Measurements from ENCODE around the gene RSPRY1. TPM values are rescaled to one million over a fixed set of nuclear protein-coding genes. Genes with fewer than 3 reads are reported as not detected.
"Not testable (repeated sequence)": the region's sequence is repeated elsewhere in the genome, so short reads cannot be mapped to it uniquely, and the experiment has no call there.

Gene RSPRY1
- total RNA-seq, 1 donor from 2014 or later, result 34.9 TPM

- ATAC-seq, result peak; percentile 3 to 15
- Histone ChIP-seq H3K27me3 (ENCODE audit: low read depth) (no peaks in the 10 kb centered on the region), H3K9me3 (no peaks in the 10 kb centered on the region), H3K4me1 (peaks cover 36% of the 10 kb centered on the region), H3K27ac (peak overlapping the region; percentile 91), H3K4me3 (peak overlapping the region; percentile 93), H3K36me3 (no peaks in the 10 kb centered on the region)
- DNase-seq, result no peak
- intact Hi-C loops (cut with DNase I), result no loop called here
- no peak for TF ChIP-seq CTCF (IDR thresholded peaks at IDR 0.05)
Measured at GRCh38 chr16:57186872-57187854, 1.0 kb downstream of the RSPRY1 start.

GRCh38 chr16:57187902-57188710 is 2.0 kb downstream of the RSPRY1 start:
- ATAC-seq; H3K36me3 ChIP-seq; intact Hi-C loops (cut with DNase I); H3K27me3 ChIP-seq (ENCODE audit: low read depth); H3K9me3 ChIP-seq; DNase-seq: not testable (repeated sequence)
- Histone ChIP-seq H3K27ac (peak overlapping the region; percentile 91), H3K4me1 (peaks cover 39% of the 10 kb centered on the region), H3K4me3 (peak overlapping the region; percentile 93)

GRCh38 chr16:57188711-57189002 is 2.5 kb downstream of the RSPRY1 start:
- ATAC-seq, result no peak
- DNase-seq, result no peak
- Histone ChIP-seq H3K27me3 (ENCODE audit: low read depth) (no peaks in the 10 kb centered on the region), H3K27ac (no peak overlapping the region), H3K36me3 (no peaks in the 10 kb centered on the region), H3K9me3 (no peaks in the 10 kb centered on the region), H3K4me3 (no peak overlapping the region), H3K4me1 (peaks cover 45% of the 10 kb centered on the region)
- intact Hi-C loops (cut with DNase I), result no loop called here
- no peak for TF ChIP-seq CTCF (IDR thresholded peaks at IDR 0.05)

GRCh38 chr16:57189527-57189926 is 3.4 kb downstream of the RSPRY1 start:
- H3K4me3 ChIP-seq; DNase-seq; H3K9me3 ChIP-seq; H3K27ac ChIP-seq; H3K27me3 ChIP-seq (ENCODE audit: low read depth); ATAC-seq; intact Hi-C loops (cut with DNase I); H3K36me3 ChIP-seq: not testable (repeated sequence)
- H3K4me1 ChIP-seq, result peaks cover 49% of the 10 kb centered on the region

- no peak for TF ChIP-seq CTCF (IDR thresholded peaks at IDR 0.05)
- no peaks in the 10 kb centered on the region for H3K36me3 ChIP-seq
- H3K4me1 ChIP-seq, result peaks cover 46% of the 10 kb centered on the region
- no peak for DNase-seq
- no peaks in the 10 kb centered on the region for H3K27me3 ChIP-seq (ENCODE audit: low read depth)
- H3K27ac ChIP-seq, result no peak overlapping the region
- intact Hi-C loops (cut with DNase I), result no loop called here
- no peaks in the 10 kb centered on the region for H3K9me3 ChIP-seq
- no peak overlapping the region for H3K4me3 ChIP-seq
- ATAC-seq, result no peak
Measured at GRCh38 chr16:57190136-57190535, 4.0 kb downstream of the RSPRY1 start.

- intact Hi-C loops (cut with DNase I), result no loop called here
- H3K4me1 ChIP-seq, result peaks cover 46% of the 10 kb centered on the region
- H3K27ac ChIP-seq, result no peak overlapping the region
- ATAC-seq, result no peak
- no peaks in the 10 kb centered on the region for H3K9me3 ChIP-seq
- H3K27me3 ChIP-seq (ENCODE audit: low read depth), result no peaks in the 10 kb centered on the region
- DNase-seq, result no peak
- no peaks in the 10 kb centered on the region for H3K36me3 ChIP-seq
- H3K4me3 ChIP-seq, result no peak overlapping the region
- no peak for TF ChIP-seq CTCF (IDR thresholded peaks at IDR 0.05)
Measured at GRCh38 chr16:57191056-57191571, 5.0 kb downstream of the RSPRY1 start.
